SK-N-SH (cell line): ENCODE measurements around the gene TM7SF3. TPM values are rescaled to one million over a fixed set of nuclear protein-coding genes. Genes with fewer than 3 reads are reported as not detected.

Source experiments
- CTCF ChIA-PET: fragments of 300-600, 350-600 bp; formaldehyde crosslinking; extraction: SDS; loops from one replicate; lab custom pipeline; 2021; lab: Yijun Ruan, JAX
- POLR2A ChIA-PET: fragments of 350-600 bp; sonication (Branson Sonifier 250); formaldehyde crosslinking; extraction: SDS; loops from one replicate; lab custom pipeline; 2020; ENCODE audit warnings: antibody characterized with exemption, inconsistent platforms; lab: Yijun Ruan, JAX
- DNase-seq: peaks from one replicate; pipeline ENCODE4 v3.0.0; 2012
- H2AFZ ChIP-seq: fragments of 200-600 bp; sonication (generic); 2 replicates; pipeline ENCODE4 v1.8.1; 2016; ENCODE audit warnings: antibody characterized with exemption, mild to moderate bottlenecking, low read depth
- H3F3A ChIP-seq: fragments of 200-600 bp; sonication (generic); replicated peaks from 2 replicates; pipeline ENCODE3; 2016; ENCODE audit warnings: antibody characterized with exemption, mild to moderate bottlenecking; ENCODE audit not compliant: insufficient read depth
- H3K27ac ChIP-seq, 2 experiments: fragments of 200-500 bp in 1 of 2; fragments of 200-600 bp in 1 of 2; sonication (Bioruptor generic) in 1 of 2; sonication (generic), shearing (Covaris generic) in 1 of 2; 2 replicates each; pipeline versions ENCODE4 v1.5.1 to v1.6.1; 2014 to 2016; ENCODE audit warnings: low read depth in 2 of 2, inconsistent platforms in 1 of 2, low read length in 1 of 2, mild to moderate bottlenecking in 1 of 2, mixed read lengths in 1 of 2
- H3K27me3 ChIP-seq: fragments of 200-600 bp; sonication (generic), shearing (Covaris generic); 2 replicates; pipeline ENCODE4 v1.6.1; 2016; ENCODE audit warnings: mixed run types; ENCODE audit not compliant: insufficient read depth
- H3K36me3 ChIP-seq, 2 experiments: fragments of 200-500 bp in 1 of 2; fragments of 200-600 bp in 1 of 2; sonication (Bioruptor generic) in 1 of 2; sonication (generic) in 1 of 2; replicated peaks in 1 of 2; 2 replicates each; pipeline versions ENCODE3 to v1.5.1; 2014 to 2016; ENCODE audit warnings: low read length in 1 of 2, mild to moderate bottlenecking in 1 of 2; ENCODE audit not compliant: insufficient read depth in 2 of 2, control insufficient read depth in 1 of 2
- H3K4me1 ChIP-seq, 2 experiments: fragments of 200-500 bp in 1 of 2; fragments of 200-600 bp in 1 of 2; sonication (Bioruptor generic) in 1 of 2; sonication (generic), shearing (Covaris generic) in 1 of 2; 2 replicates each; pipeline versions ENCODE4 v1.5.1 to v1.6.1; 2014 to 2016; ENCODE audit warnings: low read depth in 1 of 2, low read length in 1 of 2, mixed run types in 1 of 2; ENCODE audit not compliant: insufficient read depth in 2 of 2, control insufficient read depth in 1 of 2
- H3K4me2 ChIP-seq: fragments of 200-600 bp; sonication (generic), shearing (Covaris generic); 2 replicates; pipeline ENCODE4 v1.6.1; 2017; ENCODE audit warnings: mixed run types
- H3K4me3 ChIP-seq, 2 experiments: fragments of 200-500 bp in 1 of 2; fragments of 200-600 bp in 1 of 2; sonication (Bioruptor generic) in 1 of 2; sonication (generic), shearing (Covaris generic) in 1 of 2; 2 replicates each; pipeline versions ENCODE4 v1.5.1 to v1.8.1; 2014 to 2016; ENCODE audit warnings: low read depth in 2 of 2, inconsistent platforms in 1 of 2, low read length in 1 of 2, mild to moderate bottlenecking in 1 of 2, mixed read lengths in 1 of 2, moderate library complexity in 1 of 2
- H3K79me2 ChIP-seq: fragments of 200-600 bp; sonication (generic); 2 replicates; pipeline ENCODE4 v1.8.1; 2017; ENCODE audit warnings: mild to moderate bottlenecking; ENCODE audit not compliant: insufficient read depth
- H3K9ac ChIP-seq: fragments of 200-600 bp; sonication (generic); 2 replicates; pipeline ENCODE4 v1.6.1; 2017; ENCODE audit warnings: mixed run types
- H3K9me2 ChIP-seq: fragments of 200-600 bp; sonication (generic); 2 replicates; pipeline ENCODE4 v1.6.1; 2017; ENCODE audit warnings: mixed run types
- H3K9me3 ChIP-seq: fragments of 200-600 bp; sonication (generic); 2 replicates; pipeline ENCODE4 v1.6.1; 2017; ENCODE audit warnings: mixed run types, mild to moderate bottlenecking, moderate library complexity
- H4K20me1 ChIP-seq: fragments of 200-600 bp; sonication (generic); 2 replicates; pipeline ENCODE4 v1.6.1; 2017; ENCODE audit warnings: mild to moderate bottlenecking, mixed run types; ENCODE audit not compliant: insufficient read depth
- CHD2 ChIP-seq: fragments of 150-350 bp; IDR thresholded peaks from 2 replicates; pipeline ENCODE4 v1.6.1; 2018; ENCODE audit warnings: low read length; ENCODE audit not compliant: partially characterized antibody
- ELF1 ChIP-seq: IDR thresholded peaks from 2 replicates; pipeline ENCODE4 v1.4.0; 2012
- EP300 ChIP-seq, 2 experiments: IDR thresholded peaks; 2 replicates each; pipeline versions ENCODE4 v1.4.0 to v1.6.1; 2012; ENCODE audit warnings: borderline replicate concordance in 1 of 2, low read depth in 1 of 2, low read length in 1 of 2
- EZH2phosphoT487 ChIP-seq: fragments of 200-600 bp; sonication (generic); IDR thresholded peaks from 2 replicates; pipeline ENCODE4 v1.6.1; 2017; ENCODE audit warnings: low read depth, mixed run types, mild to moderate bottlenecking, antibody characterized with exemption, moderate library complexity, borderline replicate concordance
- FOSL2 ChIP-seq: IDR thresholded peaks from 2 replicates; pipeline ENCODE4 v1.4.0; 2012; ENCODE audit warnings: low read depth, mild to moderate bottlenecking, moderate library complexity, borderline replicate concordance
- GABPA ChIP-seq: IDR thresholded peaks from 2 replicates; pipeline ENCODE4 v1.4.0; 2012; ENCODE audit warnings: low read depth, mild to moderate bottlenecking
- GATA2 ChIP-seq: sonication (generic); formaldehyde crosslinking; IDR thresholded peaks from 2 replicates; pipeline ENCODE4 v1.5.0; 2020; ENCODE audit warnings: mild to moderate bottlenecking, missing genetic modification reagents
- JUND ChIP-seq: IDR thresholded peaks from 2 replicates; pipeline ENCODE4 v1.4.0; 2012
- MEF2A ChIP-seq: IDR thresholded peaks from 2 replicates; pipeline ENCODE4 v1.4.0; 2012; ENCODE audit warnings: low read depth, borderline replicate concordance
- NFIC ChIP-seq: IDR thresholded peaks from 2 replicates; pipeline ENCODE4 v1.4.0; 2012; ENCODE audit warnings: borderline replicate concordance
- POLR2AphosphoS5 ChIP-seq: IDR thresholded peaks from 2 replicates; pipeline ENCODE4 v1.6.1; 2012; ENCODE audit warnings: low read depth, low read length
- RFX5 ChIP-seq: IDR thresholded peaks from 2 replicates; pipeline ENCODE4 v1.6.1; 2012; ENCODE audit warnings: mild to moderate bottlenecking, improper control_type of control experiment, low read length
- SIN3A ChIP-seq: IDR thresholded peaks from 2 replicates; pipeline ENCODE4 v1.6.1; 2012; ENCODE audit warnings: low read depth, mild to moderate bottlenecking, low read length, moderate library complexity, borderline replicate concordance
- SMC3 ChIP-seq: IDR thresholded peaks from 2 replicates; pipeline ENCODE4 v1.6.1; 2012; ENCODE audit warnings: low read depth, low read length, improper control_type of control experiment
- TCF12 ChIP-seq: IDR thresholded peaks from 2 replicates; pipeline ENCODE4 v1.4.0; 2012
- USF1 ChIP-seq: IDR thresholded peaks from 2 replicates; pipeline ENCODE4 v1.4.0; 2012; ENCODE audit warnings: low read depth, borderline replicate concordance
- USF2 ChIP-seq: fragments of 150-350 bp; IDR thresholded peaks from 2 replicates; pipeline ENCODE4 v1.6.1; 2017; ENCODE audit warnings: antibody characterized with exemption, low read length, low read depth, borderline replicate concordance
- YY1 ChIP-seq: IDR thresholded peaks from 2 replicates; pipeline ENCODE4 v1.4.0; 2012; ENCODE audit warnings: low read depth, mild to moderate bottlenecking
- WGBS: methylation state at CpG from one replicate; pipeline ENCODE4 v1.1.6; 2017; ENCODE audit warnings: low lambda C conversion rate; 5-methylcytosine and 5-hydroxymethylcytosine counted together
- polyA plus RNA-seq, 3 experiments: library from polyadenylated mRNA; depleted of rRNA; stranded (reverse); fragments of >200 nt; gene quantifications; 2 replicates each; pipeline ENCODE4 v1.2.3, GENCODE V29; 2012

Gene TM7SF3
- polyA plus RNA-seq, 1 of the 3 experiments (the other 2 are of a cell fraction) = 72.1 TPM

GRCh38 chr12:27055966-27056365, 41.8 kb upstream of the TM7SF3 start:
- Histone ChIP-seq H3F3A (no peaks in the 10 kb centered on the region), H3K27ac (no peak overlapping the region), H3K4me1 (no peaks in the 10 kb centered on the region), H2AFZ (0 out of 2 replicates have a peak overlapping the region, but pooled peaks have one; percentile 19), H3K9ac (no peak overlapping the region), H3K9me2 (no peaks in the 10 kb centered on the region), H4K20me1 (no peaks in the 10 kb centered on the region), H3K9me3 (no peaks in the 10 kb centered on the region), H3K4me2 (no peak overlapping the region), H3K27me3 (no peaks in the 10 kb centered on the region), H3K36me3 (no peaks in the 10 kb centered on the region), H3K4me3 (no peak overlapping the region), H3K79me2 (no peaks in the 10 kb centered on the region)
- DNase-seq = no peak
- ChIA-PET CTCF (interaction anchor here (1.2 to 1.3 kb wide), 2 partner anchors 40 to 86 kb away, joined by 3 to 6 read pairs; no protein-coding TSS in a partner anchor), POLR2A (no interaction called here)
- WGBS = 61% methylated on average over 7 of the region's 7 CpGs
- TF ChIP-seq JUND (no peak), FOSL2 (no peak), SMC3 (no peak), RFX5 (no peak), TCF12 (no peak), GATA2 (CRISPR knock-in tag) (no peak), USF2 (no peak), EZH2phosphoT487 (no peak), YY1 (no peak), USF1 (no peak), POLR2AphosphoS5 (no peak)

GRCh38 chr12:27052742-27053141, 38.6 kb upstream of the TM7SF3 start:
- Histone ChIP-seq H3K36me3 (no peaks in the 10 kb centered on the region), H3K79me2 (no peaks in the 10 kb centered on the region), H3K27ac (no peak overlapping the region), H3K4me2 (no peak overlapping the region), H2AFZ (no peak overlapping the region), H4K20me1 (no peaks in the 10 kb centered on the region)
- POLR2A ChIA-PET = no interaction called here
- no peak for TF ChIP-seq EP300 (IDR thresholded peaks at IDR 0.05; ENCODE audit: borderline replicate concordance in 1 of 2, low read depth in 1 of 2, low read length in 1 of 2)
- no peak for TF ChIP-seq GABPA
- TF ChIP-seq SIN3A = no peak
- no peak for TF ChIP-seq ELF1
- no peak for TF ChIP-seq NFIC
- TF ChIP-seq CHD2 = no peak
- TF ChIP-seq MEF2A = no peak
- TF ChIP-seq, all 33 proteins: peak for 0
- no peaks in the 10 kb centered on the region for H3K9me3 ChIP-seq
- no peaks in the 10 kb centered on the region for H3F3A ChIP-seq
- CTCF ChIA-PET = interaction anchor here (0.7 kb wide), 1 partner anchor 254 kb away, joined by 3 read pairs; no protein-coding TSS in a partner anchor
- no peak overlapping the region for H3K9ac ChIP-seq
- H3K9me2 ChIP-seq = no peaks in the 10 kb centered on the region
- H3K4me3 ChIP-seq = no peak overlapping the region
- H3K4me1 ChIP-seq = peaks cover 0 to 8% of the 10 kb centered on the region in 2 experiments; a peak in 1 of 4 replicates
- H3K27me3 ChIP-seq = no peaks in the 10 kb centered on the region
- WGBS = 94% methylated on average over 3 of the region's 3 CpGs
- no peak for DNase-seq
